Fibroblast of villous mesenchyme (primary cell): ENCODE results near the gene SPAAR. TPM values are rescaled to one million over a fixed set of nuclear protein-coding genes. Genes with fewer than 3 reads are reported as not detected.

ENCODE experiments used
- DNase-seq: peaks from one replicate; pipeline ENCODE4 v3.0.0-alpha.2; 2010; ENCODE audit warnings: low read depth
- H3K4me3 ChIP-seq: 2 replicates; pipeline ENCODE4 v1.5.1; 2011; ENCODE audit warnings: low read depth, mild to moderate bottlenecking, low read length
- CTCF ChIP-seq: IDR thresholded peaks from 2 replicates; pipeline ENCODE4 v1.5.1; 2012; ENCODE audit warnings: low read depth, mild to moderate bottlenecking, low read length; ENCODE audit not compliant: insufficient read depth
- total RNA-seq: library from RNA; depleted of rRNA; stranded (reverse); fragments of >200 nt; gene quantifications from 2 replicates; pipeline ENCODE4 v1.2.3, GENCODE V29; 2012

SPAAR gene
- total RNA-seq, 1 donor = not detected

DNA sequence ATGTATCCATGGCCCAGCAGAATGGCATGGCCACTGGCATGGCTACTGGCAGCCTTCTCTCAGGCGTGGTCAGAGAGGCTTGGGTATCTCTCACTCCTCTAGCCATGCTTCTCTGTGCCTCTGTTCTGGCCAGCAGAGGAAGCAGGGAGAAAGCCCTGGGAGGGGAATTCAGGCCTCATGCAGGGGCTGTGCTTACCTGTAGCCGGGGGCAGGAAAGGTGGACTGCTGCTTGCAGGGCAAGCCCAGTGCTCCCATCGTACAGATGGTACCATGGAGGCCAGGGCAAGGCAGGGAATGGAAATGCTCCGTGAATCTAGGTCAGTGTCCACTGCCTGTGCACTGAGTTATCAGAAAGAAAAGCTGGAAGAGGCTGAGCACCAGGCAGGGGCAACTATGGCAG, 41.8 kb upstream of the SPAAR start:
- no peak for DNase-seq
- no peak for TF ChIP-seq CTCF
- H3K4me3 ChIP-seq = no peak overlapping the region

DNA sequence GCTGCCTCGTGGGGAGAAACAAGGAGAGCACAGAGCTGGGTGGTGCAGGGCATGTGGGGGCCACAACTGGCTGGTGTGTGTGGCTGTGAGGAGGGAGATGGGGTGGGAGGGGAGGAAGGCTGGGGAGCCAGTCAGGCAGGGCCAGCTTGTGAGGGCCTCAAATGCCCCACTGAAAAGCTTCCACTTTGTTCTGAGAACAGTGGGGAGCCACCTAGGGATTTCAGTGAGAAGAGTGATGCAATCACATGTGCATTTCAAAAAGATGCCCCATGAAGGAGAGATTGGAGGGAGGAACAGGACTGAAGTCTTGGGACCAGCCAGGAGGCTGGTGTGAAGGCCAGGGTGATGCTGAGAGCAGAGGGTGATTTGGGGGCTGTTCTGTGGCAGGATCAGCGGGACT, 40.4 kb upstream of the SPAAR start:
- no peak overlapping the region for H3K4me3 ChIP-seq
- no peak for DNase-seq
- TF ChIP-seq CTCF = no peak

GRCh38 chr9:35869621-35870216, 39.6 kb upstream of the SPAAR start:
- DNase-seq = no peak
- no peak for TF ChIP-seq CTCF
- no peak overlapping the region for H3K4me3 ChIP-seq

DNA sequence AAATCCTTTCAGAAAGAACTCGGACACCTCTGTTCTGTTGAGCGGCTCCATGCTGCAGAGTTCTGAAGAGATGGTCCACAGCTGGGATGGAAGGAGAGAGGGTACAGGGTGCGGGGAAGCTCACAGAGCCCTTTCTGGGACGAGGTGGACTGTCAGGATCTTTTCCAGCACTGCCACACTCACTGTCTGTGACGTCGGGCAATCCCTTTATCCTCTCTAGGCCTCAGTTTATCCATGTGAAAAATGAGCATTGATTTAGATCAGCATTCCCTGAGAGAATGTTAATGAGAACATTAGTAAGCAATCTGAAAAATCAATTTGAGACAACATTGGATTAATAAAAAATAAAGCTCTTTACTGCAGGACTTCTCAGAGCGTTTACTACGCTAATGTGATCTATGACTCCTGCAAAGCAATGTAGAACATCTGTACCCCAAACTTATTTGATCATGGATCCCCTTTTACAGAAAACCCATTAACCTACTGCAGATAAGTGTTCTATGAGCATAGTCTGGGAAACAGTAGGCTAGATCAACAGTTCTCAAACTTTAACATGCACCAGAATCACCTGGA, 38.9 kb upstream of the SPAAR start, which contains the start of gene OR13J1:
Gene OR13J1 (minus strand): TSS at position 51 of the 573 bp plus-strand sequence. CDS start 0 bp downstream, at position 51.
- DNase-seq = no peak
- H3K4me3 ChIP-seq = no peak within 1 kb of the TSS
- no peak for TF ChIP-seq CTCF

- no peak for DNase-seq
- H3K4me3 ChIP-seq = no peak overlapping the region
- no peak for TF ChIP-seq CTCF
Measured at GRCh38 chr9:35871545-35871944, 37.7 kb upstream of the SPAAR start.

GRCh38 chr9:35872505-35872904, 36.8 kb upstream of the SPAAR start:
- DNase-seq = no peak
- no peak for TF ChIP-seq CTCF

More at GRCh38 chr9:35872505-35872904, 36.8 kb upstream of the SPAAR start:
- no peak overlapping the region for H3K4me3 ChIP-seq
